Astrocyte (in vitro differentiated cells and primary cell): ENCODE results near the gene LRIG1.

ENCODE experiments used
- CTCF ChIP-seq: IDR thresholded peaks from 2 replicates; pipeline ENCODE4 v1.5.1; 2011; ENCODE audit warnings: low read depth, mild to moderate bottlenecking, inconsistent platforms, low read length, moderate library complexity; ENCODE audit not compliant: insufficient read depth
- EZH2 ChIP-seq: IDR thresholded peaks from 2 replicates; pipeline ENCODE4 v1.6.1; 2012; ENCODE audit warnings: mild to moderate bottlenecking, low read length, inconsistent platforms; ENCODE audit not compliant: insufficient read depth

- TF ChIP-seq CTCF (no peak), EZH2 (no peak)
Measured at GRCh38 chr3:66406831-66407610, 93.8 kb downstream of the LRIG1 start.
